Effector memory CD4-positive, alpha-beta T cell (primary cell): ENCODE data around the gene KCNK7.

Experiments
- DNase-seq, 3 donors: peaks; one replicate each; pipeline ENCODE4 v3.0.0-alpha.2; 2020
- H3K27ac ChIP-seq: 2 replicates; pipeline ENCODE4 v1.7.0; 2013; ENCODE audit warnings: mild to moderate bottlenecking, low read length, moderate library complexity; ENCODE audit not compliant: insufficient read depth, poor library complexity, severe bottlenecking
- H3K27me3 ChIP-seq: replicated peaks from 2 replicates; pipeline ENCODE4 v1.7.0; 2013; ENCODE audit warnings: mild to moderate bottlenecking, low read length; ENCODE audit not compliant: insufficient read depth, control insufficient read depth, poor library complexity, severe bottlenecking
- H3K36me3 ChIP-seq: 2 replicates; pipeline ENCODE4 v1.7.0; 2013; ENCODE audit warnings: mild to moderate bottlenecking, low read length, moderate library complexity; ENCODE audit not compliant: control insufficient read depth, insufficient read depth
- H3K4me1 ChIP-seq: 2 replicates; pipeline ENCODE4 v1.7.0; 2013; ENCODE audit warnings: low read length, mild to moderate bottlenecking; ENCODE audit not compliant: control insufficient read depth, insufficient read depth, poor library complexity, severe bottlenecking
- H3K4me3 ChIP-seq: 2 replicates; pipeline ENCODE4 v1.7.0; 2013; ENCODE audit warnings: low read length, low read depth, mild to moderate bottlenecking; ENCODE audit not compliant: insufficient read depth, poor library complexity, severe bottlenecking
- H3K9me3 ChIP-seq: 2 replicates; pipeline ENCODE4 v1.7.0; 2013; ENCODE audit warnings: mild to moderate bottlenecking, low read length, moderate library complexity; ENCODE audit not compliant: control insufficient read depth

The KCNK7 gene

GRCh38 chr11:65551572-65552387 is 43.8 kb downstream of the KCNK7 start:
- Histone ChIP-seq H3K4me1 (peaks cover 60% of the 10 kb centered on the region), H3K9me3 (no peaks in the 10 kb centered on the region), H3K36me3 (peaks cover 10% of the 10 kb centered on the region), H3K27ac (no peak overlapping the region), H3K27me3 (no peaks in the 10 kb centered on the region), H3K4me3 (no peak overlapping the region)
- peak; percentile 38 to 52 (median 44) for DNase-seq

- Histone ChIP-seq H3K27me3 (no peaks in the 10 kb centered on the region), H3K27ac (no peak overlapping the region), H3K36me3 (peaks cover 10% of the 10 kb centered on the region)
Observed at GRCh38 chr11:65549096-65549495, 46.5 kb downstream of the KCNK7 start.

GRCh38 chr11:65548395-65548794 is 47.2 kb downstream of the KCNK7 start:
- Histone ChIP-seq H3K36me3 (peaks cover 10% of the 10 kb centered on the region), H3K27ac (peak overlapping the region; percentile 16), H3K4me1 (peaks cover 31% of the 10 kb centered on the region), H3K4me3 (no peak overlapping the region), H3K9me3 (no peaks in the 10 kb centered on the region), H3K27me3 (no peaks in the 10 kb centered on the region)
- DNase-seq = no peak

More at GRCh38 chr11:65549096-65549495, 46.5 kb downstream of the KCNK7 start:
- Histone ChIP-seq H3K4me1 (peaks cover 38% of the 10 kb centered on the region), H3K9me3 (no peaks in the 10 kb centered on the region), H3K4me3 (no peak overlapping the region)
- DNase-seq = no peak

- Histone ChIP-seq H3K27me3 (no peaks in the 10 kb centered on the region), H3K27ac (peak overlapping the region; percentile 71), H3K4me1 (peaks cover 26% of the 10 kb centered on the region), H3K4me3 (peak overlapping the region; percentile 18), H3K36me3 (peaks cover 10% of the 10 kb centered on the region), H3K9me3 (no peaks in the 10 kb centered on the region)
- peak in 1 of 3 donors; percentile 30 for DNase-seq
Observed at GRCh38 chr11:65547446-65548125, 48.0 kb downstream of the KCNK7 start.

- Histone ChIP-seq H3K27ac (peak overlapping the region; percentile 71), H3K36me3 (peaks cover 6% of the 10 kb centered on the region), H3K27me3 (no peaks in the 10 kb centered on the region), H3K4me1 (peaks cover 17% of the 10 kb centered on the region), H3K4me3 (peak overlapping the region; percentile 31), H3K9me3 (no peaks in the 10 kb centered on the region)
- DNase-seq = peak; percentile 97 to 99 (median 97)
Observed at GRCh38 chr11:65546217-65546958, 49.2 kb downstream of the KCNK7 start.

- no peak for DNase-seq
- Histone ChIP-seq H3K4me1 (peaks cover 22% of the 10 kb centered on the region), H3K4me3 (no peak overlapping the region), H3K36me3 (peaks cover under 1% of the 10 kb centered on the region), H3K27me3 (no peaks in the 10 kb centered on the region), H3K27ac (peak overlapping the region; percentile 71), H3K9me3 (no peaks in the 10 kb centered on the region)
Observed at GRCh38 chr11:65545853-65546216, 49.8 kb downstream of the KCNK7 start.
